H9 (cell line): ENCODE data around the gene PATE2. TPM values are rescaled to one million over a fixed set of nuclear protein-coding genes. Genes with fewer than 3 reads are reported as not detected.

Source experiments
- DNase-seq: peaks from one replicate; pipeline ENCODE4 v3.0.0-alpha.2; 2017
- H2AFZ ChIP-seq: one replicate; pipeline ENCODE4 v1.6.1; 2013; ENCODE audit warnings: mild to moderate bottlenecking, low read length, control low read depth, moderate library complexity
- H2AK5ac ChIP-seq: 2 replicates; pipeline ENCODE4 v1.6.1; 2013; ENCODE audit warnings: low read length, control low read depth, mixed read lengths; ENCODE audit not compliant: insufficient read length
- H2BK120ac ChIP-seq: one replicate; pipeline ENCODE4 v1.6.1; 2013; ENCODE audit warnings: low read depth, mild to moderate bottlenecking, low read length, control low read depth, inconsistent platforms; ENCODE audit not compliant: poor library complexity, severe bottlenecking
- H2BK12ac ChIP-seq: 2 replicates; pipeline ENCODE4 v1.6.1; 2013; ENCODE audit warnings: low read length, control low read depth, mixed read lengths, low read depth; ENCODE audit not compliant: insufficient read length
- H2BK15ac ChIP-seq: 2 replicates; pipeline ENCODE4 v1.6.1; 2013; ENCODE audit warnings: low read depth, low read length, control low read depth
- H2BK20ac ChIP-seq: one replicate; pipeline ENCODE4 v1.6.1; 2013; ENCODE audit warnings: low read depth, mild to moderate bottlenecking, low read length, control low read depth, inconsistent platforms; ENCODE audit not compliant: poor library complexity, severe bottlenecking
- H2BK5ac ChIP-seq: 2 replicates; pipeline ENCODE4 v1.6.1; 2013; ENCODE audit warnings: low read length, control low read depth, mixed read lengths; ENCODE audit not compliant: insufficient read length
- H3K14ac ChIP-seq: 2 replicates; pipeline ENCODE4 v1.6.1; 2013; ENCODE audit warnings: low read length, control low read depth; ENCODE audit not compliant: insufficient read depth
- H3K18ac ChIP-seq: 2 replicates; pipeline ENCODE4 v1.6.1; 2013; ENCODE audit warnings: low read depth, mild to moderate bottlenecking, mixed read lengths, low read length, control low read depth; ENCODE audit not compliant: insufficient read length
- H3K23ac ChIP-seq: 2 replicates; pipeline ENCODE4 v1.6.1; 2013; ENCODE audit warnings: low read length, control low read depth, mixed read lengths, low read depth; ENCODE audit not compliant: insufficient read length
- H3K23me2 ChIP-seq: 2 replicates; pipeline ENCODE4 v1.6.1; 2013; ENCODE audit warnings: low read depth, mild to moderate bottlenecking, mixed read lengths, low read length, control low read depth; ENCODE audit not compliant: insufficient read length, poor library complexity, severe bottlenecking
- H3K27ac ChIP-seq: 2 replicates; pipeline ENCODE4 v1.5.1; 2013; ENCODE audit warnings: low read length, control low read depth, mixed read lengths, low read depth; ENCODE audit not compliant: insufficient read length
- H3K27me3 ChIP-seq: 2 replicates; pipeline ENCODE4 v1.6.1; 2013; ENCODE audit warnings: low read length, control low read depth, inconsistent platforms; ENCODE audit not compliant: insufficient read depth
- H3K4ac ChIP-seq: 2 replicates; pipeline ENCODE4 v1.6.1; 2013; ENCODE audit warnings: low read depth, mild to moderate bottlenecking, control low read depth, inconsistent platforms, low read length, moderate library complexity
- H3K4me1 ChIP-seq: 2 replicates; pipeline ENCODE4 v1.6.1; 2013; ENCODE audit warnings: low read length, control low read depth, inconsistent platforms; ENCODE audit not compliant: insufficient read depth
- H3K4me2 ChIP-seq: 2 replicates; pipeline ENCODE4 v1.6.1; 2013; ENCODE audit warnings: low read length, control low read depth, mixed read lengths; ENCODE audit not compliant: insufficient read length, insufficient read depth
- H3K56ac ChIP-seq: 2 replicates; pipeline ENCODE4 v1.6.1; 2013; ENCODE audit warnings: low read depth, mild to moderate bottlenecking, mixed read lengths, low read length, control low read depth; ENCODE audit not compliant: insufficient read length
- H3K79me1 ChIP-seq: 2 replicates; pipeline ENCODE4 v1.6.1; 2013; ENCODE audit warnings: low read depth, mild to moderate bottlenecking, moderate library complexity, low read length, control low read depth, inconsistent platforms; ENCODE audit not compliant: insufficient read depth, poor library complexity, severe bottlenecking
- H3K79me2 ChIP-seq: 2 replicates; pipeline ENCODE4 v1.6.1; 2013; ENCODE audit warnings: low read length, control low read depth, inconsistent platforms; ENCODE audit not compliant: insufficient read depth
- H3K9ac ChIP-seq: 2 replicates; pipeline ENCODE4 v1.6.1; 2013; ENCODE audit warnings: low read length, control low read depth, mixed read lengths; ENCODE audit not compliant: insufficient read length; ENCODE audit errors: extremely low read depth
- H3K9me3 ChIP-seq: one replicate; pipeline ENCODE4 v1.6.1; 2013; ENCODE audit warnings: low read depth, low read length, inconsistent platforms; ENCODE audit not compliant: control insufficient read depth
- H3T11ph ChIP-seq: one replicate; pipeline ENCODE4 v1.6.1; 2013; ENCODE audit warnings: mild to moderate bottlenecking, low read length, control low read depth, inconsistent platforms
- H4K20me1 ChIP-seq: one replicate; pipeline ENCODE4 v1.6.1; 2013; ENCODE audit not compliant: control insufficient read depth, insufficient read length, insufficient read depth
- H4K5ac ChIP-seq: 2 replicates; pipeline ENCODE4 v1.6.1; 2013; ENCODE audit warnings: low read depth, mild to moderate bottlenecking, mixed read lengths, low read length, control low read depth; ENCODE audit not compliant: insufficient read length
- H4K8ac ChIP-seq: replicated peaks from 2 replicates; pipeline ENCODE4 v1.6.1; 2013; ENCODE audit warnings: low read length, control low read depth, mixed read lengths, low read depth; ENCODE audit not compliant: insufficient read length
- H4K91ac ChIP-seq: 2 replicates; pipeline ENCODE4 v1.6.1; 2013; ENCODE audit warnings: low read depth, mild to moderate bottlenecking, moderate library complexity, mixed read lengths, low read length, control low read depth; ENCODE audit not compliant: insufficient read length
- H3K27ac Mint-ChIP-seq, 3 experiments: 2 replicates in 2 of 3; 3 replicates in 1 of 3; pipeline ENCODE4 v1.8.0; 2020 to 2021; ENCODE audit warnings: mixed read lengths in 3 of 3, mild to moderate bottlenecking in 1 of 3, moderate library complexity in 1 of 3
- H3K27me3 Mint-ChIP-seq: 2 replicates; pipeline ENCODE4 v1.8.0; 2021; ENCODE audit warnings: low read depth, mild to moderate bottlenecking, moderate library complexity, mixed read lengths
- H3K36me3 Mint-ChIP-seq, 3 experiments: 2 replicates in 2 of 3; 3 replicates in 1 of 3; pipeline ENCODE4 v1.8.0; 2020 to 2021; ENCODE audit warnings: low read depth in 3 of 3, mixed read lengths in 3 of 3; ENCODE audit not compliant: insufficient read depth in 1 of 3
- H3K4me1 Mint-ChIP-seq, 2 experiments: 2 replicates each; pipeline ENCODE4 v1.8.0; 2020; ENCODE audit warnings: mixed read lengths in 2 of 2
- H3K4me3 Mint-ChIP-seq, 2 experiments: 2 replicates in 1 of 2; 3 replicates in 1 of 2; pipeline ENCODE4 v1.8.0; 2020 to 2021; ENCODE audit warnings: mild to moderate bottlenecking in 2 of 2, mixed read lengths in 2 of 2, moderate library complexity in 1 of 2
- H3K9me3 Mint-ChIP-seq, 2 experiments: 2 replicates in 1 of 2; 3 replicates in 1 of 2; pipeline ENCODE4 v1.8.0; 2020; ENCODE audit warnings: mild to moderate bottlenecking in 2 of 2, mixed read lengths in 2 of 2, moderate library complexity in 1 of 2
- WGBS: extraction: QIAGEN DNeasy Blood & Tissue Kit; methylation state at CpG from one replicate; pipeline ENCODE4 v1.1.7; 2013; ENCODE audit warnings: missing lambda C conversion rate, low lambda C conversion rate, mixed read lengths; ENCODE audit not compliant: insufficient read length; ENCODE audit errors: extremely low coverage; 5-methylcytosine and 5-hydroxymethylcytosine counted together
- total RNA-seq: library from RNA; stranded (reverse); gene quantifications from 2 replicates; pipeline ENCODE4 v1.2.1, GENCODE V29; 2021
- TF ChIP-seq, protein P1 (sequence below): fragments of 200-600 bp; sonication (generic); conservative IDR thresholded peaks from 3 replicates; pipeline ENCODE4 v1.8.0; 2021; ENCODE audit warnings: antibody characterized with exemption, mild to moderate bottlenecking

PATE2 gene
- total RNA-seq, 1 experiment from 2014 or later = 0.17 TPM

- Histone ChIP-seq H2BK20ac (no peak overlapping the region), H4K91ac (no peak overlapping the region), H3K14ac (no peak overlapping the region), H3K23me2 (no peaks in the 10 kb centered on the region), H4K5ac (no peak overlapping the region), H3K79me2 (no peaks in the 10 kb centered on the region), H3K56ac (no peak overlapping the region), H2BK5ac (no peak overlapping the region), H2BK120ac (no peak overlapping the region), H3K9me3 (no peaks in the 10 kb centered on the region), H4K20me1 (no peaks in the 10 kb centered on the region), H3K79me1 (no peaks in the 10 kb centered on the region), H2BK12ac (no peak overlapping the region), H3K4me1 (0 out of 2 replicates have a peak, but pooled peaks cover 2% of the 10 kb centered on the region), H3K27ac (no peak overlapping the region), H2AK5ac (no peak overlapping the region), H3K4ac (no peak overlapping the region), H3K9ac (no peak overlapping the region), H2BK15ac (no peak overlapping the region), H2AFZ (no peak overlapping the region), H3K23ac (no peak overlapping the region), H3K4me2 (no peak overlapping the region), H3K27me3 (no peaks in the 10 kb centered on the region), H4K8ac (no peak overlapping the region), H3K18ac (no peak overlapping the region), H3T11ph (no peak overlapping the region)
- Mint-ChIP-seq H3K27ac (no peak overlapping the region), H3K4me1 (no peaks in the 10 kb centered on the region), H3K27me3 (peaks cover 11% of the 10 kb centered on the region), H3K4me3 (no peak overlapping the region), H3K36me3 (no peaks in the 10 kb centered on the region), H3K9me3 (no peaks in the 10 kb centered on the region)
- WGBS = no CpG with 5 or more reads among the region's 3 CpGs
- TF ChIP-seq, protein P1, sequence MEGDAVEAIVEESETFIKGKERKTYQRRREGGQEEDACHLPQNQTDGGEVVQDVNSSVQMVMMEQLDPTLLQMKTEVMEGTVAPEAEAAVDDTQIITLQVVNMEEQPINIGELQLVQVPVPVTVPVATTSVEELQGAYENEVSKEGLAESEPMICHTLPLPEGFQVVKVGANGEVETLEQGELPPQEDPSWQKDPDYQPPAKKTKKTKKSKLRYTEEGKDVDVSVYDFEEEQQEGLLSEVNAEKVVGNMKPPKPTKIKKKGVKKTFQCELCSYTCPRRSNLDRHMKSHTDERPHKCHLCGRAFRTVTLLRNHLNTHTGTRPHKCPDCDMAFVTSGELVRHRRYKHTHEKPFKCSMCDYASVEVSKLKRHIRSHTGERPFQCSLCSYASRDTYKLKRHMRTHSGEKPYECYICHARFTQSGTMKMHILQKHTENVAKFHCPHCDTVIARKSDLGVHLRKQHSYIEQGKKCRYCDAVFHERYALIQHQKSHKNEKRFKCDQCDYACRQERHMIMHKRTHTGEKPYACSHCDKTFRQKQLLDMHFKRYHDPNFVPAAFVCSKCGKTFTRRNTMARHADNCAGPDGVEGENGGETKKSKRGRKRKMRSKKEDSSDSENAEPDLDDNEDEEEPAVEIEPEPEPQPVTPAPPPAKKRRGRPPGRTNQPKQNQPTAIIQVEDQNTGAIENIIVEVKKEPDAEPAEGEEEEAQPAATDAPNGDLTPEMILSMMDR = no peak
- DNase-seq = no peak
These were observed 5.1 kb downstream of the PATE2 start for GRCh38 chr11:125773516-125773915.
